HepG2 (cell line): ENCODE data around the gene MGAT5. TPM values are rescaled to one million over a fixed set of nuclear protein-coding genes. Genes with fewer than 3 reads are reported as not detected.

Experiments used
- ATAC-seq: fragments of 200-7000 bp; cut with Tn5 transposase; 3 replicates; pipeline ENCODE4 v1.9.1; 2020; ENCODE audit warnings: mild to moderate bottlenecking, moderate library complexity
- BruUV-seq: library from RNA; stranded (reverse); fragments of 400-500 nt; replicated peaks from 2 replicates; lab custom pipeline; 2021; lab: Mats Ljungman, UMichigan
- CTCF ChIA-PET: fragments of 300-600 bp; formaldehyde crosslinking; extraction: SDS; loops from one replicate; lab custom pipeline; 2021; ENCODE audit warnings: low total read pairs, inconsistent platforms, low intra/inter-chr PET ratio; lab: Yijun Ruan, JAX
- POLR2A ChIA-PET: fragments of 350-600 bp; sonication (Branson Sonifier 250); formaldehyde crosslinking; loops from one replicate; lab custom pipeline; 2020; ENCODE audit warnings: antibody characterized with exemption, inconsistent platforms; lab: Yijun Ruan, JAX
- DNase-seq: peaks from one replicate; pipeline ENCODE4 v3.0.0-alpha.2; 2015; ENCODE audit warnings: low spot score
- FAIRE-seq: peaks from 3 replicates; lab custom pipeline; 2011; peaks lifted over from hg19 to GRCh38; lab: Jason Lieb, UNC
- H2AFZ ChIP-seq: one replicate; pipeline ENCODE4 v1.6.1; 2011; ENCODE audit warnings: low read length, inconsistent platforms
- H3K27ac ChIP-seq: fragments of 300-600 bp; 3 replicates; pipeline ENCODE4 v1.8.0; 2011; ENCODE audit warnings: mixed run types, mild to moderate bottlenecking, mixed read lengths, low read length, inconsistent platforms; ENCODE audit not compliant: insufficient read depth; ENCODE audit errors: extremely low read length
- H3K27me3 ChIP-seq, 2 experiments: fragments of 200-600 bp in 1 of 2; 2 replicates in 1 of 2; 3 replicates in 1 of 2; pipeline versions ENCODE4 v1.6.0 to v1.8.0; 2011; ENCODE audit warnings: low read length in 2 of 2, mild to moderate bottlenecking in 2 of 2, moderate library complexity in 2 of 2, inconsistent platforms in 1 of 2; ENCODE audit not compliant: insufficient read depth in 2 of 2, control insufficient read depth in 1 of 2
- H3K36me3 ChIP-seq, 2 experiments: fragments of 200-600 bp in 1 of 2; replicated peaks in 1 of 2; 2 replicates in 1 of 2; 3 replicates in 1 of 2; pipeline versions ENCODE4 v1.5.1 to v1.8.0; 2011; ENCODE audit warnings: low read length in 2 of 2, inconsistent platforms in 1 of 2; ENCODE audit not compliant: insufficient read depth in 2 of 2, control insufficient read depth in 1 of 2
- H3K4me1 ChIP-seq: 2 replicates; pipeline ENCODE4 v1.5.1; 2012; ENCODE audit warnings: low read length, inconsistent platforms; ENCODE audit not compliant: insufficient read depth
- H3K4me2 ChIP-seq: 2 replicates; pipeline ENCODE4 v1.6.0; 2011; ENCODE audit warnings: low read depth, low read length, inconsistent platforms
- H3K4me3 ChIP-seq, 3 experiments: fragments of 200-600 bp in 1 of 3; sonication (generic), shearing (Covaris generic) in 1 of 3; replicated peaks in 1 of 3; 2 replicates each; pipeline ENCODE4 v1.5.1; 2011 to 2016; ENCODE audit warnings: low read length in 3 of 3, inconsistent platforms in 2 of 3, low read depth in 2 of 3, mild to moderate bottlenecking in 2 of 3, control low read depth in 1 of 3, mixed read lengths in 1 of 3; ENCODE audit not compliant: insufficient read depth in 1 of 3
- H3K79me2 ChIP-seq: one replicate; pipeline ENCODE4 v1.6.1; 2011; ENCODE audit warnings: low read length, inconsistent platforms; ENCODE audit not compliant: insufficient read depth
- H3K9ac ChIP-seq: 2 replicates; pipeline ENCODE4 v1.6.0; 2011; ENCODE audit warnings: mild to moderate bottlenecking, low read depth, low read length, inconsistent platforms; ENCODE audit not compliant: insufficient read depth
- H3K9me3 ChIP-seq: 2 replicates; pipeline ENCODE4 v1.5.1; 2012; ENCODE audit warnings: mild to moderate bottlenecking, low read length
- H4K20me1 ChIP-seq: 2 replicates; pipeline ENCODE4 v1.6.0; 2011; ENCODE audit warnings: inconsistent platforms, mild to moderate bottlenecking, low read length, moderate library complexity; ENCODE audit not compliant: insufficient read depth
- BRCA1 ChIP-seq: sonication (generic); formaldehyde crosslinking; IDR thresholded peaks from 2 replicates; pipeline ENCODE4 v1.4.0; 2020; ENCODE audit warnings: missing genetic modification reagents
- CBFB ChIP-seq: sonication (generic); formaldehyde crosslinking; IDR thresholded peaks from 2 replicates; pipeline ENCODE4 v1.4.0; 2020; ENCODE audit warnings: missing genetic modification reagents
- CEBPG ChIP-seq: IDR thresholded peaks from 2 replicates; pipeline ENCODE4 v1.6.1; 2016
- EP300 ChIP-seq, 3 experiments: sonication (generic) in 1 of 3; formaldehyde crosslinking in 1 of 3; IDR thresholded peaks; 2 replicates each; pipeline versions ENCODE4 v1.5.1 to v1.6.1; 2011 to 2020; ENCODE audit warnings: low read depth in 2 of 3, low read length in 2 of 3, borderline replicate concordance in 1 of 3, improper control_type of control experiment in 1 of 3, mild to moderate bottlenecking in 1 of 3, missing genetic modification reagents in 1 of 3, moderate library complexity in 1 of 3
- GABPB1 ChIP-seq: IDR thresholded peaks from 2 replicates; pipeline ENCODE4 v1.6.1; 2016; ENCODE audit warnings: mild to moderate bottlenecking, missing genetic modification reagents, moderate library complexity, missing compliant biosample characterization
- HOXA7 ChIP-seq: sonication (generic); formaldehyde crosslinking; IDR thresholded peaks from 2 replicates; pipeline ENCODE4 v1.8.1; 2022; ENCODE audit warnings: mild to moderate bottlenecking, missing genetic modification reagents, moderate library complexity
- ISX ChIP-seq: sonication (generic); formaldehyde crosslinking; conservative IDR thresholded peaks from 2 replicates; pipeline ENCODE4 v1.5.0; 2020; ENCODE audit warnings: missing genetic modification reagents
- KMT2B ChIP-seq: IDR thresholded peaks from 2 replicates; pipeline ENCODE4 v1.6.1; 2016; ENCODE audit warnings: missing genetic modification reagents, missing compliant biosample characterization
- ZNF354B ChIP-seq: sonication (generic); formaldehyde crosslinking; IDR thresholded peaks from 2 replicates; pipeline ENCODE4 v1.8.0; 2022; ENCODE audit warnings: mild to moderate bottlenecking, missing genetic modification reagents
- WGBS: methylation state at CpG from one replicate; pipeline ENCODE4 v1.1.6; 2017; ENCODE audit warnings: low lambda C conversion rate; 5-methylcytosine and 5-hydroxymethylcytosine counted together
- in situ Hi-C: cut with HindIII; loops from 2 replicates; pipeline ENCODE4 v1.10.0; 2017; ENCODE audit warnings: low pct_unique_long_range_greater_than_20kb; ENCODE audit not compliant: extremely low pct_ligation_motif_present
- intact Hi-C: fragments of 100-400 bp; cut with micrococcal nuclease; formaldehyde crosslinking; loops from one replicate; pipeline ENCODE4 v1.10.0; 2022; ENCODE audit not compliant: unreplicated experiment
- polyA plus RNA-seq, 8 experiments: library from polyadenylated mRNA; depleted of rRNA in 3 of 8; stranded (reverse) in 7 of 8; unstranded in 1 of 8; fragments of >200 nt; fragmentation: Illumina TruSeq in 4 of 8; extraction: Trizol in 4 of 8; gene quantifications; 2 replicates each; pipeline versions ENCODE4 v1.2.1 to v1.2.3, GENCODE V29; 2011 to 2016; ENCODE audit warnings: low read depth in 4 of 8, missing spikeins in 1 of 8, mixed read lengths in 1 of 8; ENCODE audit not compliant: insufficient read depth in 1 of 8
- total RNA-seq, 5 experiments: library from RNA; depleted of rRNA; stranded (reverse); fragments of >200 nt; fragmentation: Illumina TruSeq; extraction: Trizol; gene quantifications; 2 replicates each; pipeline ENCODE4 v1.2.3, GENCODE V29; 2016; ENCODE audit warnings: low read depth in 1 of 5
- TF ChIP-seq, protein P1 (sequence below): IDR thresholded peaks from 2 replicates; pipeline ENCODE4 v1.4.0; 2020; ENCODE audit warnings: mild to moderate bottlenecking, missing genetic modification reagents
- TF ChIP-seq, protein P2 (sequence below): sonication (generic); IDR thresholded peaks from 2 replicates; pipeline ENCODE4 v1.6.1; 2016; ENCODE audit warnings: low read depth, borderline replicate concordance
- TF ChIP-seq, protein P3 (sequence below): sonication (generic); formaldehyde crosslinking; IDR thresholded peaks from 2 replicates; pipeline ENCODE4 v1.4.0; 2020; ENCODE audit warnings: mild to moderate bottlenecking, missing genetic modification reagents, borderline replicate concordance

The MGAT5 gene
- total and polyA plus RNA-seq, 2 of the 13 experiments (the other 11 are each of a cell fraction or from before 2014, with no cell fraction given), result 33.1 to 60.2 TPM

DNA sequence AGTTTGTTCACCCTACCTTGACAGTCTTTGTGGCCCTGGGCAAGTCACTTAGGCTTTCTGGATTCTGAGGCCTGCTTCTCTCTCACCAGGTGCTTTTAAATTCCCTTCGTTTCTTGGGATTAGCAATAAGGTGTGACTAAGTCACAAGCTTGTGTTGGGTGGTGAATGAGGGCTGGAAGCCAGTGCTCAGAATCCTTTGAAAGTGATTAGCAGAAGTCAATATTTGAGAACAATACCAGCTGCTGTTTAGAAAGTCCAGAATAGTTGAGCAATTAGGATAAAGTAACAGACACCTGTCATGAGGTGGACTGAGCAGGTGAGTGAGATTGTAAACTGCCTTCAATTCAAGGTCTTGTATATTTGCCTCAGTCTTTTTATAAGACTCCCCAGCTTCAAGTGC, 19.3 kb upstream of the MGAT5 start (continued):
- peak in 1 of 2 experiments; percentile 58; a peak in 1 of 4 replicates for TF ChIP-seq EP300 (IDR thresholded peaks at IDR 0.05; ENCODE audit: low read depth in 2 of 2, low read length in 2 of 2)
- no peak for TF ChIP-seq EP300 (CRISPR knock-in tag; IDR thresholded peaks at IDR 0.05; ENCODE audit: borderline replicate concordance)
- TF ChIP-seq, protein P1, sequence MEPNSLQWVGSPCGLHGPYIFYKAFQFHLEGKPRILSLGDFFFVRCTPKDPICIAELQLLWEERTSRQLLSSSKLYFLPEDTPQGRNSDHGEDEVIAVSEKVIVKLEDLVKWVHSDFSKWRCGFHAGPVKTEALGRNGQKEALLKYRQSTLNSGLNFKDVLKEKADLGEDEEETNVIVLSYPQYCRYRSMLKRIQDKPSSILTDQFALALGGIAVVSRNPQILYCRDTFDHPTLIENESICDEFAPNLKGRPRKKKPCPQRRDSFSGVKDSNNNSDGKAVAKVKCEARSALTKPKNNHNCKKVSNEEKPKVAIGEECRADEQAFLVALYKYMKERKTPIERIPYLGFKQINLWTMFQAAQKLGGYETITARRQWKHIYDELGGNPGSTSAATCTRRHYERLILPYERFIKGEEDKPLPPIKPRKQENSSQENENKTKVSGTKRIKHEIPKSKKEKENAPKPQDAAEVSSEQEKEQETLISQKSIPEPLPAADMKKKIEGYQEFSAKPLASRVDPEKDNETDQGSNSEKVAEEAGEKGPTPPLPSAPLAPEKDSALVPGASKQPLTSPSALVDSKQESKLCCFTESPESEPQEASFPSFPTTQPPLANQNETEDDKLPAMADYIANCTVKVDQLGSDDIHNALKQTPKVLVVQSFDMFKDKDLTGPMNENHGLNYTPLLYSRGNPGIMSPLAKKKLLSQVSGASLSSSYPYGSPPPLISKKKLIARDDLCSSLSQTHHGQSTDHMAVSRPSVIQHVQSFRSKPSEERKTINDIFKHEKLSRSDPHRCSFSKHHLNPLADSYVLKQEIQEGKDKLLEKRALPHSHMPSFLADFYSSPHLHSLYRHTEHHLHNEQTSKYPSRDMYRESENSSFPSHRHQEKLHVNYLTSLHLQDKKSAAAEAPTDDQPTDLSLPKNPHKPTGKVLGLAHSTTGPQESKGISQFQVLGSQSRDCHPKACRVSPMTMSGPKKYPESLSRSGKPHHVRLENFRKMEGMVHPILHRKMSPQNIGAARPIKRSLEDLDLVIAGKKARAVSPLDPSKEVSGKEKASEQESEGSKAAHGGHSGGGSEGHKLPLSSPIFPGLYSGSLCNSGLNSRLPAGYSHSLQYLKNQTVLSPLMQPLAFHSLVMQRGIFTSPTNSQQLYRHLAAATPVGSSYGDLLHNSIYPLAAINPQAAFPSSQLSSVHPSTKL (CRISPR knock-in tag), result 0 out of 2 replicates have a peak, but pooled peaks have one; percentile 21
- TF ChIP-seq CEBPG, result peak; percentile 66
- TF ChIP-seq, protein P2, sequence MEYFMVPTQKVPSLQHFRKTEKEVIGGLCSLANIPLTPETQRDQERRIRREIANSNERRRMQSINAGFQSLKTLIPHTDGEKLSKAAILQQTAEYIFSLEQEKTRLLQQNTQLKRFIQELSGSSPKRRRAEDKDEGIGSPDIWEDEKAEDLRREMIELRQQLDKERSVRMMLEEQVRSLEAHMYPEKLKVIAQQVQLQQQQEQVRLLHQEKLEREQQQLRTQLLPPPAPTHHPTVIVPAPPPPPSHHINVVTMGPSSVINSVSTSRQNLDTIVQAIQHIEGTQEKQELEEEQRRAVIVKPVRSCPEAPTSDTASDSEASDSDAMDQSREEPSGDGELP, result peak; percentile 32; the same call in 1 of the 2 replicates
- TF ChIP-seq, all 625 proteins: peak for 17

DNA sequence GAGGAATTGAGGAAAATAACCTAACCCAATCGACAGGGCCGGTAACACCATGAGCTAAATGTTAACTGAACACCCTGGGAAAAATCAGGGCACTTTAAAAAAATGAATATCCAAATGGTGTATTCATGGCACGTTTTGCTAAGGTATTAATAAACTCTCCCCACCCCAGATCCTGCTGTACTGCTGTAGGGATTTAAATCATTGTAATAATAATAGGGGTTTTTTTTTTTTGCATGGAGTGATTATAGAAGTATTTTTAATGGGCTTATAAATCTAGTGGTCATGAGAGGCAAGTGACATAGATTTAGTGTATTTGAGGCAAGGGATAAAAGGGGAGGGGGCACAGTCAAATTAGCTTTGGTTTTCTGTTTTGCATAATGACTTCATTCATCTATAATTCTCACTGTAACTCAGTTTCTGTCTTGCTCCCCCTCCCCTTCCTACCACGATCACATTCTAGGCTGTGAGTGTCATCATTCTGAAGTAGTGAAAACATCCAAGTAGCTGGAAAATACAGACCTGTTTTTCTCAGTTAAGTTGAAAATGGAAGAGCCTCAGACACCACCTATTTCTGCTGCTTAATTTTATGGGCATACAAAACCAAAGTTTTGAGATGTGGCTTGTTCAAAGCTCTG, 18.2 kb upstream of the MGAT5 start:
- Histone ChIP-seq H3K9ac (no peak overlapping the region), H3K4me3 (no peak overlapping the region), H3K9me3 (no peaks in the 10 kb centered on the region), H3K4me1 (peaks cover 37% of the 10 kb centered on the region), H3K27me3 (no peaks in the 10 kb centered on the region), H3K79me2 (peaks cover 23% of the 10 kb centered on the region), H3K4me2 (no peak overlapping the region), H3K27ac (no peak overlapping the region), H2AFZ (no peak overlapping the region), H3K36me3 (no peaks in the 10 kb centered on the region), H4K20me1 (no peaks in the 10 kb centered on the region; the same call in 1 of the 2 replicates)
- intact Hi-C loops, result no loop called here
- in situ Hi-C loops, result no loop called here
- ChIA-PET CTCF (no interaction called here), POLR2A (no interaction called here)
- DNase-seq (no peak), FAIRE-seq (no peak), ATAC-seq (no peak)
- WGBS, result 97% methylated on average over 4 of the region's 4 CpGs
- no TSS peak for BruUV-seq
- no peak for TF ChIP-seq BRCA1 (CRISPR knock-in tag)
- TF ChIP-seq, protein P3, sequence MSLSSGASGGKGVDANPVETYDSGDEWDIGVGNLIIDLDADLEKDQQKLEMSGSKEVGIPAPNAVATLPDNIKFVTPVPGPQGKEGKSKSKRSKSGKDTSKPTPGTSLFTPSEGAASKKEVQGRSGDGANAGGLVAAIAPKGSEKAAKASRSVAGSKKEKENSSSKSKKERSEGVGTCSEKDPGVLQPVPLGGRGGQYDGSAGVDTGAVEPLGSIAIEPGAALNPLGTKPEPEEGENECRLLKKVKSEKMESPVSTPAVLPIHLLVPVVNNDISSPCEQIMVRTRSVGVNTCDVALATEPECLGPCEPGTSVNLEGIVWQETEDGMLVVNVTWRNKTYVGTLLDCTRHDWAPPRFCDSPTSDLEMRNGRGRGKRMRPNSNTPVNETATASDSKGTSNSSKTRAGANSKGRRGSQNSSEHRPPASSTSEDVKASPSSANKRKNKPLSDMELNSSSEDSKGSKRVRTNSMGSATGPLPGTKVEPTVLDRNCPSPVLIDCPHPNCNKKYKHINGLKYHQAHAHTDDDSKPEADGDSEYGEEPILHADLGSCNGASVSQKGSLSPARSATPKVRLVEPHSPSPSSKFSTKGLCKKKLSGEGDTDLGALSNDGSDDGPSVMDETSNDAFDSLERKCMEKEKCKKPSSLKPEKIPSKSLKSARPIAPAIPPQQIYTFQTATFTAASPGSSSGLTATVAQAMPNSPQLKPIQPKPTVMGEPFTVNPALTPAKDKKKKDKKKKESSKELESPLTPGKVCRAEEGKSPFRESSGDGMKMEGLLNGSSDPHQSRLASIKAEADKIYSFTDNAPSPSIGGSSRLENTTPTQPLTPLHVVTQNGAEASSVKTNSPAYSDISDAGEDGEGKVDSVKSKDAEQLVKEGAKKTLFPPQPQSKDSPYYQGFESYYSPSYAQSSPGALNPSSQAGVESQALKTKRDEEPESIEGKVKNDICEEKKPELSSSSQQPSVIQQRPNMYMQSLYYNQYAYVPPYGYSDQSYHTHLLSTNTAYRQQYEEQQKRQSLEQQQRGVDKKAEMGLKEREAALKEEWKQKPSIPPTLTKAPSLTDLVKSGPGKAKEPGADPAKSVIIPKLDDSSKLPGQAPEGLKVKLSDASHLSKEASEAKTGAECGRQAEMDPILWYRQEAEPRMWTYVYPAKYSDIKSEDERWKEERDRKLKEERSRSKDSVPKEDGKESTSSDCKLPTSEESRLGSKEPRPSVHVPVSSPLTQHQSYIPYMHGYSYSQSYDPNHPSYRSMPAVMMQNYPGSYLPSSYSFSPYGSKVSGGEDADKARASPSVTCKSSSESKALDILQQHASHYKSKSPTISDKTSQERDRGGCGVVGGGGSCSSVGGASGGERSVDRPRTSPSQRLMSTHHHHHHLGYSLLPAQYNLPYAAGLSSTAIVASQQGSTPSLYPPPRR, result no peak
- no peak for TF ChIP-seq ISX (CRISPR knock-in tag)
- TF ChIP-seq ZNF354B (CRISPR knock-in tag), result no peak
- no peak for TF ChIP-seq HOXA7 (CRISPR knock-in tag)
- no peak for TF ChIP-seq CBFB (CRISPR knock-in tag)
- TF ChIP-seq GABPB1, result no peak
- TF ChIP-seq KMT2B (CRISPR knock-in tag), result no peak
